ENCODE data around the gene SH3TC2.

The SH3TC2 gene

GRCh38 chr5:149024477-149024876, 38.4 kb downstream of the SH3TC2 start:
- no peak for TF ChIP-seq REST (IDR thresholded peaks at IDR 0.05; ENCODE audit: insufficient read depth in 1 of 2, low read depth in 2 of 2, low read length in 2 of 2)
- TF ChIP-seq SIN3A (IDR thresholded peaks at IDR 0.05; ENCODE audit: borderline replicate concordance, insufficient read depth, low read length), result no peak
- no peak for TF ChIP-seq FOXP2 (optimal IDR thresholded peaks at IDR 0.05; ENCODE audit: borderline replicate concordance, extremely low read depth, extremely low read length, insufficient read depth)
- no peak for TF ChIP-seq POLR2AphosphoS5 (IDR thresholded peaks at IDR 0.05; ENCODE audit: low read depth, low read length)
- no peak for TF ChIP-seq TAF1 (IDR thresholded peaks at IDR 0.05; ENCODE audit: borderline replicate concordance, insufficient read depth, low read length)

GRCh38 chr5:149022200-149022599, 40.7 kb downstream of the SH3TC2 start:
- TF ChIP-seq POLR2AphosphoS5 (IDR thresholded peaks at IDR 0.05; ENCODE audit: low read depth, low read length), result no peak
- TF ChIP-seq FOXP2 (optimal IDR thresholded peaks at IDR 0.05; ENCODE audit: borderline replicate concordance, extremely low read depth, extremely low read length, insufficient read depth), result no peak
- no peak for TF ChIP-seq TAF1 (IDR thresholded peaks at IDR 0.05; ENCODE audit: borderline replicate concordance, insufficient read depth, low read length)
- TF ChIP-seq REST (IDR thresholded peaks at IDR 0.05; ENCODE audit: insufficient read depth in 1 of 2, low read depth in 2 of 2, low read length in 2 of 2), result no peak
- TF ChIP-seq SIN3A (IDR thresholded peaks at IDR 0.05; ENCODE audit: borderline replicate concordance, insufficient read depth, low read length), result no peak

- TF ChIP-seq POLR2AphosphoS5 (IDR thresholded peaks at IDR 0.05; ENCODE audit: low read depth, low read length) (no peak), REST (IDR thresholded peaks at IDR 0.05; ENCODE audit: insufficient read depth in 1 of 2, low read depth in 2 of 2, low read length in 2 of 2) (no peak), SIN3A (IDR thresholded peaks at IDR 0.05; ENCODE audit: borderline replicate concordance, insufficient read depth, low read length) (no peak), TAF1 (IDR thresholded peaks at IDR 0.05; ENCODE audit: borderline replicate concordance, insufficient read depth, low read length) (no peak), FOXP2 (optimal IDR thresholded peaks at IDR 0.05; ENCODE audit: borderline replicate concordance, extremely low read depth, extremely low read length, insufficient read depth) (no peak)
Measured at GRCh38 chr5:149019679-149020078, 43.2 kb downstream of the SH3TC2 start.

DNA sequence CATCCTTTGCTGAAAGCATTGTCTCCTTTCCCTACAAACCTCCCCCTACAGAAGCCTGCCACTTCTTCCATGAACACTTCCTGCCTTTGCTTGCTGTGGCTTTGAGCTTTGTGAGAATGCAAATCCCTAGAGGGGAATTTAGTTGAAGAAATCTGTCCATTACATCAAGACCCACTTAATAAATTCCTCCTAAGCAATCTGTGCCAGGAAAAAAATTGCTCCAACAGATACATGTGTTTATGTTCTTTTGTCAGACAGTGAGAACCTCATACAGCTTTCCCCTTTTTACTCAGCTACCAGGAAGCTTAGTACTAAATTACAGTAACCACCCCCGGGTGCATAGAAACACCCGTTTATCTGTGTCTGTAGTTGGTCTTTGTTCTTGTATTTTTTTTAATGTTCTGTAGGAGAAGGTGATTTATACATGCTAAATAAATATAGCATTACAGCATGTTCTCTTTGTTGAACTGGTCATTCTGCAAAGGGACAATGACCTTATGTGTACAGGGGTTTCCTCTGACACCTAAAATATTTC, 43.9 kb downstream of the SH3TC2 start:
- TF ChIP-seq POLR2AphosphoS5 (IDR thresholded peaks at IDR 0.05; ENCODE audit: low read depth, low read length) (no peak), TAF1 (IDR thresholded peaks at IDR 0.05; ENCODE audit: borderline replicate concordance, insufficient read depth, low read length) (no peak), SIN3A (IDR thresholded peaks at IDR 0.05; ENCODE audit: borderline replicate concordance, insufficient read depth, low read length) (no peak), REST (IDR thresholded peaks at IDR 0.05; ENCODE audit: insufficient read depth in 1 of 2, low read depth in 2 of 2, low read length in 2 of 2) (no peak)

DNA sequence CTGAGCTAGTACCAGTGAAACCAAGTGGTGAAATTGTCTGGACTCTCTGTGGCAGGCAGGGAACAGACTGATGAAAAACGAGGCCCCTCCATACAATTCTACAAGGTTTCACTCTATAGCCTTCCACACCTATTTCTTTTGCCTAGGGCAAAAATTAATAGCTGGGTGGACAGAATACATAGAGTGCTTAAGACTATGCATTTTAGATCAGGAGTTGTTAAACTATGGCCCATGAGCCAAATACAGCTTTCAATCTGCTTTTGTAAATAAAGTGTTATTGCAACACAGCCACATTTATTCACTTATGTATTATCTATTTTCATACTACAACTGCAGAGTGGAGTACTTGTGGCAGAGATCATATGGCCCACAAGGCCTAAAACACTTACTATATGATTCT, 45.2 kb downstream of the SH3TC2 start:
- TF ChIP-seq SIN3A (IDR thresholded peaks at IDR 0.05; ENCODE audit: borderline replicate concordance, insufficient read depth, low read length) (no peak), REST (IDR thresholded peaks at IDR 0.05; ENCODE audit: insufficient read depth in 1 of 2, low read depth in 2 of 2, low read length in 2 of 2) (no peak), POLR2AphosphoS5 (IDR thresholded peaks at IDR 0.05; ENCODE audit: low read depth, low read length) (no peak)

Measured in PFSK-1 (cell line).